Cerebellar nuclear complex (tissue), 1 donor: ENCODE data around the gene ZNF835.
"Not testable (repeated sequence)": the region's sequence is repeated elsewhere in the genome, so short reads cannot be mapped to it uniquely, and the experiment has no call there.

Experiments
- DNase-seq, 2 experiments: peaks; one replicate each; lab custom pipeline; 2025; lab: John Stamatoyannopoulos, UW

ZNF835 gene

GRCh38 chr19:56671613-56671994, at the start of gene ZNF835:
Gene ZNF835, minus strand, starts transcription at chr19:56671757. Its CDS starts 6,559 bp downstream, at chr19:56665198.
- DNase-seq: peak; percentile 20 to 77

DNA sequence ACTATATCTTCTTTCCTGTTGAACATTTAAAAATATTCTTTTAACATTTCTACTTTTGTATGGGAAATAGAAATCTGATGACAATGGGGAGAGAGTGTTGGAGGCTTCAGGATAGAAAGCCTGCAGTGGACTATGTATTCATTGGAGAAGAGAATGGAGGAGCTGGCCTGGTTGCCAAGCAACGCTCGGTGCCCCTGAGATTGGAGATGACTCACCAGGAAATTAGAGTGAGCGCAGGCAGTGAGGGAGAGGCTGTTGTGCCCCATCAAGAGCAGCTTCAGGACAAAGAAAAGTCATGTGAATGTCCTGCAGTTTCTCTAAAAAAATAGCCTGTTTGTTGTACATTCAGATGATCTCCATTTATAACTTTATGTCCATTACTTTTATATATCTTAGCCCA, 48.7 kb upstream of the ZNF835 start:
- DNase-seq: no peak

DNA sequence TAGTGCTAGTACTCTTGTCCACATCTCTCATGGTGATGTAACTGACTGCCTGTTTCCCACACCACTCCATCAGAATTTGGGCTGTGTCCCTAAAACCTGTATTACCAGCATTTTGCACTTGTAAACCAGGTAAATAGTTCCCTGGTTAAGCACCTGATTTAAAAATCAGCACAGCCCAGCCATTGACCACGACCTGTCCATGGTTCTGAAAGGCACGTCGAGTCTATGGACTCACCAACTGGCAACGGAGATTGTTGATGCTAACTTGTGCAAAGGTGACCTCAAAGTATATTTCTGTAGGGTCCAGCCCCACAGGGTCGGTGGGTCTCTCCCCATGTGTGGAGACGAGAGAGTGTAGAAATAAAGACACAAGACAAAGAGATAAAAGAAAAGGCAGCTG, 46.7 kb upstream of the ZNF835 start:
- no peak for DNase-seq

DNA sequence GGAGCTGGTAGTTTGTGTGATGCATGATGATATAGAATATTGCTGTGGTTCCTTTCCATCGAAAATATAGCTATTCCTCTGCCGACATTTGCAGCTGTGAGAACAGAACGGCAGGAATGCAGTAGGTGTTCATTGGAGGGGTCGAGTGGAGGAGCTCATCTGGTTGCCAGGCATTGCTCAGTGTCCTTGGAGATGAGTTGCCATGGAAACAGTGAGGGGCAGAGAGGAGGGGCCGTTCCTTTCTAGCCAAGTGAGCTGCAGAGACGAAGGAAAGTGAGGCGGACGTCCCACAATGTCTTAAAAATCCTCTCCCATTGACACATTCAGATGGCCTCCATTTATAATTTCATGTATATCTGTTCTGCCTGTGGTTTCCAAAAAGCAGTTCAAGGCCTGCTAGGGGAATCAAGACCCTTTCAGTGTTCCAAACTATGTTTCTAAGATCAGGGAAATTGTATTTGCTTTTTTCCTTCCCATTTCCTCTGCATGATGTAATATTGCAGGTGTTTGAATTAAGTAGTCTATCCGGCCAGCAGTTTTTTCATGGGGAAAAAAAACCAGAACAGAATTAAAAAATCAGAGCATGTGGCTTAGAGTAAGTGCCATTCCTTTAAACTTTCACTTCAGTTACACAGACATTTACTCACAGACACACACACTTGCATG, 41.2 kb upstream of the ZNF835 start:
- no peak for DNase-seq

GRCh38 chr19:56710437-56710836, 38.9 kb upstream of the ZNF835 start:
- DNase-seq: no peak

DNA sequence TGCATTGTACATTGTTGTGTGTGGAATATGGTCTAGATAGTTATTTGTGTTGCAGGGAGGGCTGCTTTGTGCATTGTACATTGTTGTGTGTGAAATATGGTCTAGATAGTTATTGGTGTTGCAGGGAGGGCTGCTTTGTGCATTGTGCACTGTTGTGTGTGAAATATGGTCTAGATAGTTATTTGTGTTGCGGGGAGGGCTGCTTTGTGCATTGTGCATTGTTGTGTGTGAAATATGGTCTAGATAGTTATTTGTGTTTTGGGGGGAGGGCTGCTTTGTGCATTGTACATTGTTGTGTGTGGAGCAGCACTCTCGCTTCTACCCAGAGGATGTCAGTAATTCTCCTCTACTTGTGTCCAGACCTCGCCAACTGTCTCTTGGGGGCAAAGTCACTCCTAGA, 36.3 kb upstream of the ZNF835 start:
- no peak for DNase-seq

DNA sequence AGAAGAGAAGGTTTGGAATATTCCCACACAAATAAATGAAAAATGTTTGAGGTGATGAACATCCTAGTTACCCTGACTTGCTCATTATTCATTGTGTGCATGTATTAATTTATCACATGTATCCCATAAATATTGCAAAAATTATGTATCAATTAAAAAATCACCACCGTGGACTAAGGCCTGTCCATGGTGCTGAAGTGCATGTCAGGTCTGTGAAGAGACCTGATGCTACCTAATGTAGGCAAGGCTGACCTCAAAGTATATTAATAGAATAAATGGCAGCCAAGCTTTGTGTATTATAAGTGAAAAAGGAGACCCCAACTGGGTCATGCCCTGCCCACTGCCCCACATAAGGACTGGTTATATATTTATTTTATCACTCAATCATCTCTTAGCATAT, 34.4 kb upstream of the ZNF835 start:
- no peak for DNase-seq

DNA sequence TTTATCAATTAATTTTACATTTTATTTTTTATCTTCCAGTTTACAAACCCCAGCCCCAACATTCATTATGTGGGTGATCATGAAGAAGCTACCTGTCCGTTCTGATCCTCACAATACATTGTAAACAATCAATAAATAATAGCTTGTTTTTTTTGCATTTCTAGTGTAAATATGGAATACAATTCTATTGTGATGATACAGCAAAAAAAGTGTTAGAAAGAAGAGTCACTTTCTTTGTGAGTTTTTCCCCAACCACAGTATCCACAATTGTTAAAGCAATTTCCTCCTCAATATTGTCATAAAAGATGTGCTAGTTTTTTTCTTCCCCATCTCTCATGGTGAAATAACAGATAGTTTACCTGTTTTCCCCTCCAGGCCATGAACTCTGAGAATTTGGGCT, 30.3 kb upstream of the ZNF835 start:
- DNase-seq: no peak

- no peak for DNase-seq
Observed at GRCh38 chr19:56699552-56699951, 28.0 kb upstream of the ZNF835 start.

- DNase-seq: no peak
Observed at GRCh38 chr19:56692206-56692895, 20.8 kb upstream of the ZNF835 start.

DNA sequence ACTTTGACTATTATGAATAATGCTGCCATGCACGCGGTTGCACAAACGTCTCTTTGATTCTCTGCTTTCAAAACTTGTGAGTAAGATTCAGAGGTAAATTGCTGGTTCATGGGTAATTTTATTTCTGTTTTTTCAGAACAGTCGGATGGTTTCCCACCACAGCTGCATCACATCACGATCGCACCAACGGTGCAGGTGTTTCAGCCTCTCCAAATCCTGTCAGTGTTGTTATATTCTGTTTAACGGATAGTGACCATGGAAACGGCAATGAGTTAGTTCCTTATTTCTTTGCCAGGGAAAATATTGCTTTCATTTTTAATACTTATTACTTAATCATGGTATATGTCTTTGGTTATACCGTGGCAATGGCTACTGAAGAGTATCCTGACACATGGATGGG, 19.1 kb upstream of the ZNF835 start:
- DNase-seq: no peak

- no peak for DNase-seq
Observed at GRCh38 chr19:56689198-56689597, 17.6 kb upstream of the ZNF835 start.

GRCh38 chr19:56687031-56687430, 15.5 kb upstream of the ZNF835 start:
- no peak for DNase-seq

- no peak for DNase-seq
Observed at GRCh38 chr19:56683116-56683515, 11.6 kb upstream of the ZNF835 start.

DNA sequence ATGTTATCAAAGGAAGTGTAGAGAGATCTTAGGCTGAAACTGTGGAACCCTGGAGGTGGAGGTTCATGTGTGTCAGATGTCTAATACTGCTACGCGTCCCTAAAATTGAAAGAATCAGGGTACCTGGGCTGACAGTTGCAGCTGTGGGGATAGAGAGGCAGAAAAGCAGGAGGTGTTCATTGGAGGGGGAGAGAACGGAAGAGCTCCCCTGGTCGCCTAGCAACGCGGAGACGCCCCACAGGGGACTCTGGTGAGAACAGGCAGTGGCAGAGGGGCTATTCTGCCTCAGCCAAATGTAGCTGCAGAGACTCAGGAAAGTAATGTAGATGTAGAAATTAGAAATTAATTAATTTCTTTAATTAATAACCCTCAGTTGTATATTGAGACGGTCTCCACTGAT, 10.1 kb upstream of the ZNF835 start:
- DNase-seq: no peak

DNA sequence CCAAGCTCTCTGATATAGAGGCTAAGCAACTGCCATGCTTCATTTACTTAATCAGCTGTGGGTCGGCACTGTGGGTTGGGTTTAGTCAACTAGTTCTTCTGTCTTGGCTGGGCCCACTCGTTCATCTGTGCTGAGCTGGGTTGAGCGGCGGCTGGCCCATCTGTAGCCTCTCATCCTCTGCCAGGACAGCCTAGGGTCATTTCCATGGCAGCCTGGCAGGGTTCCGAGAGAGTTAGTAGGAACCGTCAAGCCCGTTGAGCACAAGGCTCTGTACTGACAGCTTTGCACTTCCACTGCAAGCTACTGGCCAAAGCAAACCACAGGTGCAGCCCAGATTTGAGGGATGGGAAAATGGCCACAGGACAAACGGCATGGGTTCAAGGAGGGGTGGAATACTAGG, 6.6 kb upstream of the ZNF835 start:
- no peak for DNase-seq

- not testable (repeated sequence) for DNase-seq
Observed at GRCh38 chr19:56672610-56673009, 1.1 kb upstream of the ZNF835 start.

DNA sequence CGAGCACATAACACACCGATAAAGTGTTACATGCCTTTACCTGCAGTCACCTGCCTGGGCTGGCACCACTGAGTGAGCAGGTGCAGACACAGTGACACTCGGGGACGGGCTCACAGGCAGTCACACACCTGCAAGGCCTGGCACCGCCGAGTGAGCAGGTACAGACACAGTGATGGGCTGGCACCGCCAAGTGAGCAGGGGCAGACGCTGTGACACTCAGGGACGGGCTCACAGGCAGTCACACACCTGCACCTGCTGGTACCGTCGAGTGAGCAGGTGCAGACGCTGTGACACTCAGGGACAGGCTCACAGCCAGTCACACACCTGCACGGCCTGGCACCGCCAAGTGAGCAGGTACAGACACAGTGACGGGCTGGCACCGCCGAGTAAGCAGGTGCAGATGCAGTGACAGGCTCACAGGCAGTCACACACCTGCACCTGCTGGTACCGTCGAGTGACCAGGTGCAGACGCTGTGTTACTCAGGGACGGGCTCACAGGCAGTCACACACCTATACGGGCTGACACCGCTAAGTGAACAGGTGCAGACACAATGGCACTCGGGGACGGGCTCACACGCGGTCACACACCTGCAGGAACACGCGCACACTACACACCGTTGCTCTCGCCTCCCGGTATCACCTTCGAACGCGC, 470 bp downstream of the ZNF835 start:
- no peak for DNase-seq

- DNase-seq: no peak
Observed at GRCh38 chr19:56670401-56670960, 1.1 kb downstream of the ZNF835 start.

- DNase-seq: no peak
Observed at GRCh38 chr19:56668676-56669075, 2.9 kb downstream of the ZNF835 start.

DNA sequence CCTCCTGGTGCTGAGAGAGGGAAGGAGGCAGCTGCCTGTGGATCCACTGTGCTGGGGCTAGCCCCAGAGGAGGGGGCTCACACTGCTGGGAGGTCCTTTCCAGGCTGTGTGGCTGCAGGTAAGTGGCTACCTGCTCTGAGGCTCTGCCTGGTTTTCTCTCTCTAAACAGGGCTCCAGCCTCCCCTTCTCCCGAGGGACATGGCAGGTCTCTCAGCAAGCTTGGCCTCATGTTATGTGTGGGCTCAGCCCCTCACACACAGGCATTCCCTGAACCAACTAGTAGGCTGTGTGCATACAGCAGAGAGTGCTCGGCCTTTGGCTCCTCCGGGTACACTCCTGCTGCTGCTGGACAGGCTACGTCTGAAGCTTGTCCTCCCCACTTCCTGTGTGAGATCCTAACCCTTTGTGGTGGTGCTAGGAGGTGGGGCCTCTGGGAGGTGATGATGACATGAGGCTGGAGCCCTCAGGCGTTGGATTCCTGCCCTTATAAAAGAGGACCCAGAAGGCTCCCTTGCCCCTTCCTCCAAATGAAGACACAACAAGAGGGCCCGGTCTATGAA, 4.2 kb downstream of the ZNF835 start:
- DNase-seq: no peak

GRCh38 chr19:56664511-56664910, 7.0 kb downstream of the ZNF835 start:
- DNase-seq: no peak
